Measurements from ENCODE around the gene R3HDM4. TPM values are rescaled to one million over a fixed set of nuclear protein-coding genes. Genes with fewer than 3 reads are reported as not detected.

R3HDM4 gene
- total and polyA plus RNA-seq, 9 of the 15 experiments (the other 6 are each of a cell fraction or from before 2014, with no cell fraction given), result 3.2 to 154 (median 59.0) TPM

DNA sequence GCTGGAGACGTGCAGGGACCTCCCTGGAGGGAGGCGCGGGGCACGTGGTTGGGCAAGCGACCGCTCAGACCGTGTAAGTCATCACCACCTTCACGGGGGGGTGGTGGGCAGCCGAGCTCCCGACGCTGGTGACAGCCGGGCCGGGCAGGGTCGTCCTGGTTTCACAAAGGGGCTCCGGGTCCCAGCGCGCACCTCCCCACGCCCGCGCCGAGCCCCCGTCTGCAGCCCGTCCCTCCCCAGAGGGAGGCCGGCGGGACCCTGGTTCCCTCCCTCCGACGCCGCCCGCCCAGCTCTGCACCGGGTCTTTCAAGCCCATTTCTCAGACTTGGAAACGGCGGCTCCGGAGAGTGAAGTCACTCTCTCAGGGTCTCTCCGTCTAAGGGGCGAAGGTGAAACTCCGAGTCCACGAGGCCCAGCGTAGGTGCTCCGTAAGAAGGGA, 12.1 kb upstream of the R3HDM4 start (continued):
- TF ChIP-seq ZNF449 (CRISPR knock-in tag; IDR thresholded peaks at IDR 0.05) (no peak), ZNF311 (CRISPR knock-in tag; IDR thresholded peaks at IDR 0.05) (no peak), PTRF (tag; IDR thresholded peaks at IDR 0.05) (no peak), ZFPM2 (CRISPR knock-in tag; IDR thresholded peaks at IDR 0.05) (no peak), ZNF134 (CRISPR knock-in tag; conservative IDR thresholded peaks at IDR 0.05) (0 out of 2 replicates have a peak, but pooled peaks have one; percentile 26), HLTF (IDR thresholded peaks at IDR 0.05) (peak; percentile 23; the same call in 1 of the 2 replicates), NBN (IDR thresholded peaks at IDR 0.05; ENCODE audit: low read depth) (no peak; the same call in 1 of the 2 replicates)
- TF ChIP-seq, protein P1, sequence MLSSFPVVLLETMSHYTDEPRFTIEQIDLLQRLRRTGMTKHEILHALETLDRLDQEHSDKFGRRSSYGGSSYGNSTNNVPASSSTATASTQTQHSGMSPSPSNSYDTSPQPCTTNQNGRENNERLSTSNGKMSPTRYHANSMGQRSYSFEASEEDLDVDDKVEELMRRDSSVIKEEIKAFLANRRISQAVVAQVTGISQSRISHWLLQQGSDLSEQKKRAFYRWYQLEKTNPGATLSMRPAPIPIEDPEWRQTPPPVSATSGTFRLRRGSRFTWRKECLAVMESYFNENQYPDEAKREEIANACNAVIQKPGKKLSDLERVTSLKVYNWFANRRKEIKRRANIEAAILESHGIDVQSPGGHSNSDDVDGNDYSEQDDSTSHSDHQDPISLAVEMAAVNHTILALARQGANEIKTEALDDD (IDR thresholded peaks at IDR 0.05), result no peak
- TF ChIP-seq, protein P2, sequence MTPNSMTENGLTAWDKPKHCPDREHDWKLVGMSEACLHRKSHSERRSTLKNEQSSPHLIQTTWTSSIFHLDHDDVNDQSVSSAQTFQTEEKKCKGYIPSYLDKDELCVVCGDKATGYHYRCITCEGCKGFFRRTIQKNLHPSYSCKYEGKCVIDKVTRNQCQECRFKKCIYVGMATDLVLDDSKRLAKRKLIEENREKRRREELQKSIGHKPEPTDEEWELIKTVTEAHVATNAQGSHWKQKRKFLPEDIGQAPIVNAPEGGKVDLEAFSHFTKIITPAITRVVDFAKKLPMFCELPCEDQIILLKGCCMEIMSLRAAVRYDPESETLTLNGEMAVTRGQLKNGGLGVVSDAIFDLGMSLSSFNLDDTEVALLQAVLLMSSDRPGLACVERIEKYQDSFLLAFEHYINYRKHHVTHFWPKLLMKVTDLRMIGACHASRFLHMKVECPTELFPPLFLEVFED (CRISPR knock-in tag; conservative IDR thresholded peaks at IDR 0.05), result no peak
- TF ChIP-seq, protein P3, sequence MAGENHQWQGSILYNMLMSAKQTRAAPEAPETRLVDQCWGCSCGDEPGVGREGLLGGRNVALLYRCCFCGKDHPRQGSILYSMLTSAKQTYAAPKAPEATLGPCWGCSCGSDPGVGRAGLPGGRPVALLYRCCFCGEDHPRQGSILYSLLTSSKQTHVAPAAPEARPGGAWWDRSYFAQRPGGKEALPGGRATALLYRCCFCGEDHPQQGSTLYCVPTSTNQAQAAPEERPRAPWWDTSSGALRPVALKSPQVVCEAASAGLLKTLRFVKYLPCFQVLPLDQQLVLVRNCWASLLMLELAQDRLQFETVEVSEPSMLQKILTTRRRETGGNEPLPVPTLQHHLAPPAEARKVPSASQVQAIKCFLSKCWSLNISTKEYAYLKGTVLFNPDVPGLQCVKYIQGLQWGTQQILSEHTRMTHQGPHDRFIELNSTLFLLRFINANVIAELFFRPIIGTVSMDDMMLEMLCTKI (IDR thresholded peaks at IDR 0.05; ENCODE audit: partially characterized antibody), result no peak

All from K562 (cell line).